Mucosa of gallbladder (tissue), 1 donor: ENCODE results near the gene TTLL9. TPM values are rescaled to one million over a fixed set of nuclear protein-coding genes. Genes with fewer than 3 reads are reported as not detected.

Experiments
- DNase-seq: peaks from one replicate; pipeline ENCODE4 v3.0.0-alpha.2; 2020; ENCODE audit warnings: low spot score
- total RNA-seq: library from RNA; stranded (reverse); gene quantifications from one replicate; pipeline ENCODE4 v1.2.1, GENCODE V29; 2021
- donor health status: DM: no; HTN: no; CAD: no.

The TTLL9 gene
- total RNA-seq, 1 donor from 2014 or later: 0.29 TPM

DNA sequence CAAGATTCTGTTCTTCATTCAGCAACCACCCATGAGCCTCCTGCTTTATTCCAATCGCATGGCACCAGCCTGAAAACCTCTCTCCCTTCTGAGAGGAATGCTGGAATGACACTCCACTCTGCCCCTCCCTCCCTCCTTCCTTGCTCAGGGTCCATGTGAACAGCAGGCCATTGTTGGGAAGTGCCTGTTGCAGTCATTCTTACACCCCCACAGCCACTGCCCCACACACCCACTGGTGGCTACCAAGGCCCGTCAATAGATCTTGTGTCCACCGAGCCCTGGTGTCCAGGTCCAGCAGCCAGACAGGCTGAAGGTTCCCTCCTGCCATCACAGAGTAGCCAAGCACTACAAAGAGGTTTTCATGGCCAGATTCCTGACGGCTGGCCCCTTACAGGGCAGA is 74.9 kb downstream of the TTLL9 start:
- DNase-seq: no peak

DNA sequence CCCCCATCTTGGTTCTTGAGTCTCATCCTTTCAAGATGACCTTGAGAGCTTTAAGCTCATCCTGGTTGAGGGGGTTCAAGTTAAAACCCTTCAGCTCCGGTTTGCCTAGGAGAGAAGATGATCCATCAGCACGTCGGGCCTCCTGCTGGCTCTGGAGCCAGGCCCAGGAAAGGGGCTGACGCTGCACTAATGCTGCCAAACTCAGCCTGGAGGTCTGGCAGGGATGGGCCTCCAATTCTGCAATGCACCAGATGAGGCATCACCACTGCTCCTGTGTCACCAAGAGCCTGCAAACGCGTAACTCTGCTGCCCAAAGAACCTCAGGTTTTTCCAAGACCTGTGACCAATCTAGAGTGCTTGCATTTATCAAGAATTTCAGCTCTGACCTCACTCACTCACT is 75.4 kb downstream of the TTLL9 start:
- no peak for DNase-seq

DNA sequence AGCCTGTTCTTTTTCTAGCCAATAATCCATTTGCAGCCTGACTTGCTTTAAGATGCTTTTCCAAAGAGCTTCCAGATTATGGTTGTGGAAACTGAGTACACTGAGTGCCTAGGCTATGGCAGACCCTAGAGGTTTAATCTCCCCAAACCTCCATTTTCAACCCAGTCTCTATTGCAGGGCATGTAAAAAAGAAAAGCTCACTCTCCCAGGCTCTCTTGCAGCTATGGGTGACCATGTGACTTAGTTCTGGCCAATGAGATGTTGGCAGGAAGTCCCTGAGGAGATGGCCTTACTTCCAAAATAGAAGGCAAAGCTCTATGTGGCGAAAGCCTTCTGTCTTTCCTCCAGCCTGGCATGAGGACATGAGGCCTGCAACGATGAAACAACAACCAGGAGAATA is 77.6 kb downstream of the TTLL9 start:
- no peak for DNase-seq

DNA sequence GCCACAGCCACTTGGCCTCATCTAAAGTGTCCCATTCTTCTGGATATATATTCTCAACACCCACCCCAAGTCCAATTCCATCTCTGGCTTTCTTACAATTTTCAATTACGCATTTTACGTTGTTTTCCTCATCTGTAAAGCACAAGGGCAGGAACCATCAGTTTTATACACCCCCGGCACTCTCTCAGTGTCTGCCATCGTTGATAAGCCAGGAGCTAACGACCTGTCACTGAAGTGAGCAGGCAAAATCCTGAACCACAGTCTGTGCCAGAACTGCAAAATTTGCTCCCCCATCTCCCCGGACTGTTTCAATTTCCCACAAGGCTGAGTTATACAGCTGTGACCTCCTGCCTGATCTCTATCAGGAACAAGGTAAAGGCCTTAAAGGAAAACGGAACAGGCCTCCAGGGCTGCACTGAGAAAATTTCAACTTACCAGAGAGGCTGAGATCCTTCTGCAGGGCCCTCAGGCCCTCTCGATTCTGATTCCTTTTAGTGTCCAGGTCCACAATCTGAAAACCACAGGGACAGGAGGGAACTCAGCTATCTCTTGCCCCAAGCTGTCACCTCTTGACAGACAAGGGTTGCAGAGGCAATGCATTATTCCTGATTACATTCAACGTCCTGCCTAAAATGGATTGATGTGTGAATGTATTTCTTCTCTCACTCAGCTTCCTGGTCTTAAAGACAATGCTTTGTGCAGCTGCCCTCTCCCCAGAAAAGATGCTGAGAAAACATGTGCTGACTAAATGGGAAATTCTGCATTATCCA is 79.6 kb downstream of the TTLL9 start:
- DNase-seq: no peak

DNA sequence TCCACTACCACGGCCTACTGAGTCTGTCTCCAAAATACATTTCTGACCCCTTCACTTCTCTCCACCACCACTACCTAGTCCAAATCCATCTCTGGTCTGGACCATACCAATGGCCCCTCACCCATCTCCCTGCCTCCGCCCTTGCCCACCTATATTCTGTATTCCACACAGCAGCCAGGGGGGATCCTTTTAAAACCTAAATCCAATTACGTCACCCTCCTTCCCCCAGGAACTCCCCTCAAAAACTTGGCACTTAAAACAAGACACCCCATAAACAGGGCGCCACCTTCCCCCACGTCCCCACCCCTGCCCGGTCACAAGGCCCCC is 80.7 kb downstream of the TTLL9 start:
- DNase-seq: no peak

DNA sequence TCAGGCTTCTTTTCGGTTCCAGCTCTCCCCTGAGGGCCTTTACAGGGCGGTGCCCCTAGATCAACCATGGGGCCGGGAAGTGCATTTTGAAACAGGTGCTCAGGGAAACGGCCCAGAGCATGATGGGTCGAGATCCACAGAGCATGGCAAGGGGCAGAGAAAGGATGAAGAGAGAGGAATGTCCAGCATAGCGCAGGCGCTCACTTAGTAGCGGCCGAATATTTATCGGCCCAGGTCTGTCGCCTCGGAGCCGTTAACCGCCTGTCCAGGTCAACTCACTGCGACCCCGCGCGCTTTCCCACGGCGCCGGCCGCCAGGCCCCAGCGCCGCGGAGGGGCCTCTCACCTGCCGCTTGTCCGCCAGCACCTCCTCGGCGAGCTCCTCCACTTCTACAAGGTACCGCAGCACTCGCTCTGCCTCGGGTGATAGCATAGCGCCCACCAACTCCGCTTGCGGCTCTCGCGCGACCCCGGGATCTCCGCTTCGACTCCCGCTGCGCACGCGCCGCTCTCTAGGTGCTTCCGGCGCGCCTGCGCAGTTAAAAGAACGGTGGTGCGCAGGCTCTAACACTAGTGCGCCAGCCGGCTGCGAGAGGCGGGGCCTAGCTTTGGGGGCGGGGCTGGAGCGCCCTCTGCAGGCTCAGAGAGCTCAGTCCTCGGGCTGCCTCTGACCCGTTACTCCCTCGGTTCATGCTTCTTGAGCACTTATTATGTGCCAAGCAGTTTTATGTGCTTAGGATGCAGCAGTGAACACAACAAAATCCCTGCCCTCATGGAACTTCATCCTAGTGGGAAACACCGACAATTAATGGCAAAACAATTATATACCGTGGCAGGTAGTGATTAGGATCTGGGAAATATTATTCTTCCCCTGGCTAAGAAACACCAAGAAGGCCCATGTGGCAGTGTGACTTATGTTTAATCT is 81.4 kb downstream of the TTLL9 start, which contains the start of gene PDRG1:
PDRG1 (minus strand) TSS at position 517 of the 924 bp plus-strand sequence; CDS start at position 432, 85 bp downstream.
- DNase-seq: peak; percentile 96

DNA sequence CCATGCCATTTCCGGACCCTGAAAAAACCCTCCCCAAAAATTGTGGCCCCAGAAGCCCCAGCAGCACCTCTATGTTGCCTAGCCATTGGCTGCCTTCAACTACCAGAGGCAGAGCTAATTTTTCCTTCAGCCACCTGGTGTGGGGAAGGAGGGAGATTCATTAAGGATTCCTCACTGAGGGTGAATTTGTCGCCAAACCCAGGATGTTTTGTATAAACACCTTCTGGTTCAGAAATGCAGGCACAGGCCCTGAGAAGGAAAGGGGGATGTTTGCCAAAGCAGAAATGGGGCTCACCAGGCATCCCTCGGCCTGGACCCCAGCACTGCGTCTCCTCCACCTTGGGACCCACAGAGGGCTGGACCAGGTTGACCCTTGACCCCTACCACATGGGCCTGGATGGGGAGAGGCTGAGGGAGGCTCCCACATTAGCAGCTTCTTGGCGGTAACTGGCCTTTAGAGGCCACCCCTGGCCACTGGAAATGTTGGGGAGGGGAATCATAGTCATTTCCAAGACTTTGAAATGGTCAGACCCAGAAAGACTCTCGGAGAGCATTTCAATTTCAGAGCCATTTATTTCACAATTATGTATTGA is 83.2 kb downstream of the TTLL9 start:
- no peak for DNase-seq

DNA sequence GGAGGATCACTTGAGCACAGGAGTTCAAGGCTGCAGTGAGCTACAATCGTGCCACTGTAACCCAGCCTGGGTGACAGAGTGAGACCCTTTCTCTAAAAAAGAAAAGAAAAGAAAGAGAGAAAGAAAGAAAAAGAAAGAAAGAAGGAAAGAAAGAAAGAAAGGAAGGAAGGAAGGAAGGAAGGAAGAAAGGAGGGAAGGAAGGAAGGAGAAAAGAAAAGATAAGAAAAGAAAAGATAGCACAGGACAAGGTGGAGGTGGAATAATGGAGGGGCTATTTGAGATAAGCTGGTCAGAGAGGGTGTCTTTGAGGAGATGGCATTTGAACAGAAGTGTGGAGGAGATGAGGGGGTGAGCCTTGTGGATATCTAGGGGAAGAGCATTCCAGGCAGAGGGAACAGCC is 84.1 kb downstream of the TTLL9 start:
- DNase-seq: no peak

DNA sequence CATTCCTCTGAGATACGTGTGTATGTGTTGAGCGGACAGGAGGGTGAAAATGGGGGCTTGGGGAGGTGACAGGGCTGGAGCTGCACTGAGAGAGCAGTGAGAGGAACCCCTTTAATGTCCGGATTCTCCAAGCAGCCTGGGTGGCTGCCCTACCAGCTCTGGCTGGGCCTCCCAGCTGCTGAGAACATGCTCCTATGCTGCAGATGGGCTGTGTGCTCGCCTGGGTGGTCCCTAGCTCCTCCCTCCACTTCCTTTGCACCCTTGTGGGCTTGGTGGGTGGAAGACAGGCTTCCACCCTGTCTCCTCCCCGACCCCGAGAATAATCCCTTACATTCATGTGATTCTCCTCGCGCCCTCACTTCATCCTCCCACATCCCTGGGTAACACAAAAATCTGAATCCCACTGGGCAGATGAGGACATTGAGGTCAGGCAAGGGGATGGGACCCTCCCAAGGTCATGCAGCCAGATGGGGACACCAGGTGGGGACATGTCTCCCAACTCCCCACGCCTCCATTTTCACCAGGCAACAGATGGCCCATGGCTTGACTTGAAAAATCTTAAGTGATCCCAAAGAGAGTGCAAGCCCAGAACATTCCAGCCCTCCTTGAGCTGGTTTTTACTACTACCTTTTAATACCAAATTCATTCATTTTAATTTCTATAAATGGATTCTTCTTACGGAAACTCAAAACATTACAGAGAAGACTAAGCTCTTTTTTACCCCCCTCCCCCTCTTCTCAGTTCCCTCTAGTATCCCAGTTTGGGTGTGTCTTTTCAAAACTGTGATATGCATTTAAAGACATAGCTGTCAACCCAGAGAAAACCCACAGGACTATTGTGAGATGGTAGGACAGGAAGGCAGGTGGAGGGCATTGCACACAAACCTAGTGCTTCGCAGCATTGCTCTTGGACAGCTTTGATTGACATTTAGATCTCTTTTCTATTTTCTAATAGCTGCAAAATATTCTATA is 86.4 kb downstream of the TTLL9 start:
- no peak for DNase-seq

DNA sequence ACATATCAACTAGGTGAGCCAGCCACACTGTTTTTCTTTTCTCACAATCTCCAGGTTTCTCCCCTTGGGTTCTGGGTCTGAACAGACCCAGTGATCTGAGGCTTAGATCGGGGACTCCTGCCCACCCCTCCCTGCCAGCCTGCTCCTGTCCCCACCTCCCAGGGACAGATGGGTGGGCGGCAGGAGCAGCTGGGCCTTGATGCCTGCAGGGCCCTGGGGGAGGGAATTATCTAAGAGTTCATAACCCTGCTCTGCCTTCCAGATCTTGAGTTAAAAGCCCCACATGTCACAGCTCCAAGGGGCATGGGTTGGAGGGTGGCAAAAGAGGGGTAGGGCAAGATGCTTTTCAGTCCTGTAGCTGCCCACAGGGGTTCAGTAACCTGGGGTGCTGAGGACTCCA is 92.3 kb downstream of the TTLL9 start:
- no peak for DNase-seq

DNA sequence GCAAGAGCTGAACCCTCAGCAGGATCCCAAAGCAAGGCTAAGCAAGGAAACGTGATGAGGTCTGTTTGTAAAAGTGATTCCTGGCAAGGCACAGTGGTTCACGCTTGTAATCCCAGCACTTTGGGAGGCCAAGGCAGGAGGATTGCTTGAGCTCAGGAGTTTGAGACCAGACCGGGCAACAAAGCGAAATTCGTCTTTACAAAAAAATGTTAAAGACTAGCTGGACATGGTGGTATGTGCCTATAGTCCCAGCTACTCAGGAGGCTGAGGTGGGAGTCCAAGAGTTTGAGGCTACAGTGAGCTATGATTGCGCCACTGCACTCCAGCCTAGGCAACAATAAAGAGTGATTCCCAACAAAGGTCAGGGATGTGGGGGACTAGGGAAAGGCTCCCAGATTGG is 93.5 kb downstream of the TTLL9 start:
- no peak for DNase-seq

DNA sequence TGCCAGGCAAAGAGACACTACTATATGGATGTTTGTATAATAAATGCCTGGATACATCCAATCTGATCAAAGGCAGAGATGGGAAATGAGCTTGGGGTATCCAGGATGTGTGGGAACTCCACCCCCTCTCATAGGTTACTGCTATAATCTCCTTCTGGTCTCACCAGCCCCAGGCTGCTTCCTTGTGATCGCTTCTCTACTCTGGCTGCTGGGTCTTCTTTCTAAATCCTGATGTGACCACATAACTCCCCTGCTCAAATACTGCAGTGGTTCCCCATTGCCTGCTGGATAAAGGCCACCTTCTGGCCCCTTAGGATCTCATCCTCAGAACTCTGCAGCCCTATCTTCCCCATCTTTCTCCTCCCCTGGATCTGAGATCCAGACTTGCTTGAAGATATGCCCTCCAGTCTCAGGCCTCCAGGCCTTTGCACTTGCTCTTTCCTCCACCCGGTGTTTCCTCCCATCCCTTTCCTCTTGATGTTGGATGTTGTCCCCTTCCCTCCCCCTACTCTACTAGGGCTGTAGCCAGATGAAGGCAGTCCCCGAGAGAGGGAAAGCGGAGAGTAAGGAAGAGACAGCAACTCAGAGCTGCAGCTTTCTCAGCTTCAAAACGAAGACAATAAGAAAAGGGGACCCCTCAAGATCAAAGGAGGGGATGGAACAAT is 96.7 kb downstream of the TTLL9 start:
- no peak for DNase-seq

DNA sequence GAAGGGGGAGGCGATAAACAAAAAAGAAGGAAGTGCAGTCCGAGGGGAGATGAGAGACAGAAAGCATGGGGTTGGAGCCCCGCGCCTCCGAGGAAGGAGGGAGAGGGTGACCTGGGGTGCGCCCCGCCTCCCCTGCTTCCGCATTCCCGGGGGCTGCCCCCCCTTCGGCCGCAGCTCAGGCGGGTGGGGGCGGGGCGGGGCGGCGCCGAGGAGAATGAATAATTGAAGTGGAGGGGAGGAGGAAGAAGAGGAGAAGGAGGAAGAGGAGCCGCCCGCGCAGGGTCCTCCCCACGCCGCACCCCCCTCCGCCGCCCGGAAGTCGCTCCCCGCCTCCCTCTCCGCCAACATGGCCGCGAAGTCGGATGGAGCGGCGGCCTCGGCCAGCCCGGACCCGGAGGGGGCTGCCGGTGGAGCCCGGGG is 97.4 kb downstream of the TTLL9 start, which contains the start of gene XKR7:
XKR7 (plus strand) TSS at position 322 of the 420 bp plus-strand sequence; CDS start at position 347, 25 bp downstream.
- DNase-seq: no peak

DNA sequence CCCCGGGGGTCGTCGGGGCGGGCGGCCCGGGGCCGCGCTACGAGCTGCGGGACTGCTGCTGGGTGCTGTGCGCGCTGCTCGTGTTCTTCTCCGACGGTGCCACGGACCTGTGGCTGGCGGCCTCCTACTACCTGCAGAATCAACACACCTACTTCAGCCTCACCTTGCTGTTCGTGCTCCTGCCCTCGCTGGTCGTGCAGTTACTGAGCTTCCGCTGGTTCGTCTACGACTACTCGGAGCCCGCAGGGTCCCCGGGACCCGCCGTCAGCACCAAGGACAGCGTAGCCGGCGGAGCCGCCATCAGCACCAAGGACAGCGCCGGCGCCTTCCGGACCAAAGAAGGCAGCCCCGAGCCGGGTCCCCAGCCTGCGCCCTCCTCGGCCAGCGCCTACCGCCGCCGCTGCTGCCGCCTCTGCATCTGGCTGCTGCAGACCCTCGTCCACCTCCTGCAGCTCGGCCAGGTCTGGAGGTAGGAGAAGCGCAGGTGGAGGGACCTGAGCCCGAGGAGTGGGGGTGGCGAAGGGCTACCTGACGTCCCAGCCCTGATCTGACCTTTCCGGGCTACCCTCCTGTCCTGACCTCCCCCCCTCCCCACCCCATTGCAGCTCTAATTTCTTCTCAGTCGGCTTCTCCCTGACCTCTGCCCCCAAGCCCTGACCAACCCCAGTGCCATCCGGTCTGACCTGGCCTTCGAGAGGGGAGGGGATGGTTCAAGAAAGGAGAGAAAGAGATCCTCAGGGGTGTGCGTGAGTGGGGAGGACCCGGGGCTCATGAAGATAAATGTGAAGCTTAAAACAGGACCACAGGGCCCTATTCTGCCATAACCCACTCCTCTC is 98.1 kb downstream of the TTLL9 start:
- peak; percentile 71 for DNase-seq

DNA sequence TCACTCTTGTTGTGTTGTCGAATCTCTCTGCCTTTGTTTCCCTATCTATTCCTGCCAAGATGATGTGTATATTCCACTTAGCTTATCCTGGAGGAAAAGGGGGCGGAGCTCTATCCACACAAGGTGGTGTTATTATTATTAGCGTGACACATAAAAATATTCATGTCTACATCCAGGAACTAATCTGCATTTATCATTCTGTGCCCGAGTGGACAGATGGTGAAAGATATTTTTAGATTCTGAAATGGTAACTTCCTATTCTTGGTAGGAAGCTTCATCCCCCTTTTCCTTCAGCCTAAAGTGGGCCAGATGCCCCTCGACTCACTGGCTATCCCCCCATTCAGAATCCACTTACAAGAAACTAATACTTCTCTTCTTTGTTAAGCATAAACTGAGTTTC is 99.6 kb downstream of the TTLL9 start:
- no peak for DNase-seq

DNA sequence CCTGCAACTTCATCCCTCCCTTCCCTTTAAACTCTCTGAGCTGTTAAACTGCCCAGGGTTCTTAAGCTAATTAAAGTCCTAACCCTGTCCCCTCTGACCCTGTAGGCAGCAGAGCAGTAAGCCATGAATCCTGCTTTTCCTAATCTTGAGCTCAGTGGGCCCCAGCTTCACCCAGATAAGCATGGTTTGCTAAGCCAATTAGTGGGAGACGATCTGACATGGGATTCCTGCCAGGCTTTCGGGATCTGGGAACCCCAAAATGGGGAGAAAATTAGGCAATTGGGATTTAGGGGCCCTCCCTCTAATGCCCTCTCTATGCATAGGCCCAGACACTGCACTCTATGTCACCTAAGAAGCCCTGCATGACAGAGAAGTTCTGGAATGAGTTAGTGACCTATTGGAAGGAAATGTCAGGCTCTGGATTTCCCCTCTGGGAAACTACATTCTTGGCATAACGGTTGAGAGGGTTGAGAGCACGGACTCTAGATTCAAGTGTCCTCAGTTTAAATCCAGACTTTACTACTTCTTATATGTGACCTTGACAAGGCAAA is 102.1 kb downstream of the TTLL9 start:
- DNase-seq: no peak

DNA sequence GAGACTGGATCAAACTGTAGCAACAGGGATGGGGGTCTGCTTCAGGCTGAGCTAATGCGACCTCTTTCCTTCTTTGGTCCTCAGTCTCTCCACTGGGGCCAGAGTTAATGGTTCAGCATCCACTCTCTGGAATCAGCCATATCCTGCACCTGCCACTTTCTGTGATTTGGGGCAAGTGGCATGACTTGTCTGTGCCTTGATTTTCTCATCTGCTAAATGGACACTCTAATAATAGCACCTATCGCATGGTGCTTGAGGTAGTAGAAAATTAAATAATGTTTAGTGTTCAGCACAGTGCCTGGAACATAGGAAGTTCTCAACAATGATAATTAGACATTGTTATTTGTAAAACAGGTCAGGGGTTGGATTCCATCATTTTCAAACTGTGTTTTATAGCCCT is 103.9 kb downstream of the TTLL9 start:
- no peak for DNase-seq

DNA sequence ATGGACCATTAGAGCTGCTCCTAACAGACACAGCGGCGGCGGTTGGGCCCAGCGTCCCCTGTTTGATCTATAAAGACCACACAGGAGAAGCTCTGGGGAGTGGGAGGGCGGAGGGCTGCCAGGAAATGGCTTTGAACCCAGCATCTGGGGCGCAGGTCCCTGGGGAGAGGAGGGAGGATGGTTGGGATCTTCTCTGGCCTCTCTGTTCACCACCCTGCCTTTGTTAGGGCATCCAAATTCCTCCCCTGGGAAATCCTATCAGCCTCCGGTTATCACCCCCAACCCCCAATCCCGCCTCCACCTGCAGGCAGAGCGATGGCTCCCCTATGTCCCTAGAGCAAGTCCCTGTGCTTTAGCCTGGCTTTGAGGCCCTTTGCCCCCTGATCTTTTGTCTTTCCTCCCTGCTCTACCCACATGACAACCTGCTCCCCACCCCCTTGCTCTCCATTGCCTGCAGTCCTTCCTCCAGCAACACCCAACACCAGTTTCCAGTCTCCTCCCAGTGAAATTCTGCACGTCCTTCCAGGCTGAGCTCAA is 104.6 kb downstream of the TTLL9 start:
- DNase-seq: no peak

DNA sequence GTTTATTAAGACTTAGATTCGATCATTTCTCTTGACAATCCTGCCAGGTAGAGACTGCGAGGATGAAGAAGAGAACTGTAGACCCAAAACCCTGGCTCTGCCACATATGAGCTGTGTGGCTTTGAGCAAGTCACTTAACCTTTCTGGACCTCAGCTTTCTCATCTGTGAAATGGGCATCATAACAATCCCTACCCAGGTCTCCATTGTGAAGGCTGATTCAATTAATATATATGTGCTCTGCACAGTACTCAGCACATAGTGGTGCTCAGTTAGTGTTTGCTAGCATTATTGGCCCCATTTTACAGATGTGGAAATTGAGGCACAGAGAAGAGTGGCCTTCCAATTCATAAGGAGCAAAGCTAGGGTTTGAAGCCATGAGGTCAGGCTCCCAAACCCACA is 105.4 kb downstream of the TTLL9 start:
- DNase-seq: no peak
